ENCODE measurements around the gene GTPBP10.

Gene GTPBP10

GRCh38 chr7:90433221-90433620 lies 86.7 kb downstream of the GTPBP10 start:
- no peak for DNase-seq (ENCODE audit: low read depth)

Measured in EH (cell line).